HEK293 (cell line): ENCODE measurements around the gene PPP1CA.

Experiments used
- CTCF ChIA-PET: fragments of 350-600 bp; formaldehyde crosslinking; extraction: SDS; loops from one replicate; lab custom pipeline; 2021; ENCODE audit warnings: antibody characterized with exemption; lab: Yijun Ruan, JAX
- POLR2A ChIA-PET: fragments of 300-600 bp; formaldehyde crosslinking; extraction: SDS; loops from one replicate; lab custom pipeline; 2020; ENCODE audit warnings: antibody characterized with exemption, inconsistent platforms; lab: Yijun Ruan, JAX
- H3K27ac ChIP-seq: fragments of 200-500 bp; sonication (Bioruptor generic); 2 replicates; pipeline ENCODE4 v1.5.1; 2014; ENCODE audit warnings: low read depth, low read length, control low read depth, inconsistent platforms; ENCODE audit errors: extremely low read depth
- H3K36me3 ChIP-seq, 2 experiments: fragments of 200-500 bp in 1 of 2; sonication (Bioruptor generic) in 1 of 2; 1 replicate in 1 of 2; 2 replicates in 1 of 2; pipeline ENCODE4 v1.5.1; 2014 to 2017; ENCODE audit warnings: inconsistent platforms in 2 of 2, low read length in 2 of 2; ENCODE audit not compliant: control insufficient read depth in 2 of 2, insufficient read depth in 1 of 2
- H3K4me1 ChIP-seq: fragments of 200-500 bp; sonication (Bioruptor generic); 2 replicates; pipeline ENCODE4 v1.5.1; 2014; ENCODE audit warnings: mild to moderate bottlenecking, low read length, inconsistent platforms; ENCODE audit not compliant: control insufficient read depth, insufficient read depth
- H3K4me3 ChIP-seq: 2 replicates; pipeline ENCODE4 v1.5.1; 2011; ENCODE audit warnings: low read depth, mild to moderate bottlenecking, control low read depth, low read length, moderate library complexity
- H3K9me3 ChIP-seq: fragments of 200-500 bp; sonication (Bioruptor generic); 2 replicates; pipeline ENCODE4 v1.5.1; 2014; ENCODE audit warnings: low read depth, low read length, inconsistent platforms; ENCODE audit not compliant: control insufficient read depth, insufficient read depth
- BCL11B ChIP-seq: fragments of 450-650 bp; formaldehyde crosslinking; IDR thresholded peaks from 2 replicates; pipeline ENCODE4 v1.5.1; 2016; ENCODE audit warnings: low read depth, missing biosample characterization, missing genetic modification characterization
- BCL6B ChIP-seq: fragments of 450-650 bp; formaldehyde crosslinking; IDR thresholded peaks from 2 replicates; pipeline ENCODE4 v1.5.1; 2017; ENCODE audit warnings: missing biosample characterization, missing genetic modification characterization
- HIC1 ChIP-seq: fragments of 450-650 bp; formaldehyde crosslinking; IDR thresholded peaks from 2 replicates; pipeline ENCODE4 v1.5.1; 2016; ENCODE audit warnings: missing biosample characterization, missing genetic modification characterization
- KLF9 ChIP-seq: fragments of 450-650 bp; formaldehyde crosslinking; IDR thresholded peaks from 2 replicates; pipeline ENCODE4 v1.5.1; 2016; ENCODE audit warnings: missing biosample characterization, missing genetic modification characterization, low read depth
- SETDB1 ChIP-seq: IDR thresholded peaks from one replicate; pipeline ENCODE4 v1.6.1; 2017; ENCODE audit warnings: mild to moderate bottlenecking, low read length, moderate library complexity, mixed read lengths; ENCODE audit not compliant: insufficient read length
- ZBTB11 ChIP-seq: fragments of 450-650 bp; formaldehyde crosslinking; conservative IDR thresholded peaks from 2 replicates; pipeline ENCODE4 v1.5.1; 2016; ENCODE audit warnings: low read depth, missing biosample characterization, missing genetic modification characterization
- ZEB2 ChIP-seq: fragments of 450-650 bp; formaldehyde crosslinking; IDR thresholded peaks from 2 replicates; pipeline ENCODE4 v1.5.1; 2016; ENCODE audit warnings: missing biosample characterization, missing genetic modification characterization
- ZNF112 ChIP-seq: fragments of 450-650 bp; formaldehyde crosslinking; IDR thresholded peaks from 2 replicates; pipeline ENCODE4 v1.5.0; 2017; ENCODE audit warnings: missing biosample characterization, missing genetic modification characterization
- ZNF121 ChIP-seq: fragments of 450-650 bp; formaldehyde crosslinking; IDR thresholded peaks from 2 replicates; pipeline ENCODE4 v1.5.1; 2016; ENCODE audit warnings: missing biosample characterization, missing genetic modification characterization
- ZNF423 ChIP-seq: fragments of 450-650 bp; formaldehyde crosslinking; IDR thresholded peaks from 2 replicates; pipeline ENCODE4 v1.5.1; 2016; ENCODE audit warnings: missing biosample characterization, missing genetic modification characterization
- ZNF473 ChIP-seq: fragments of 450-650 bp; formaldehyde crosslinking; IDR thresholded peaks from 2 replicates; pipeline ENCODE4 v1.5.1; 2017; ENCODE audit warnings: missing biosample characterization, missing genetic modification characterization
- ZNF510 ChIP-seq: fragments of 450-650 bp; formaldehyde crosslinking; IDR thresholded peaks from 2 replicates; pipeline ENCODE4 v1.5.1; 2018; ENCODE audit warnings: mild to moderate bottlenecking, missing genetic modification characterization, missing biosample characterization; ENCODE audit not compliant: insufficient replicate concordance
- ZNF544 ChIP-seq: fragments of 450-650 bp; formaldehyde crosslinking; IDR thresholded peaks from 2 replicates; pipeline ENCODE4 v1.5.0; 2017; ENCODE audit warnings: missing biosample characterization, missing genetic modification characterization
- ZNF624 ChIP-seq: fragments of 450-650 bp; formaldehyde crosslinking; IDR thresholded peaks from 2 replicates; pipeline ENCODE4 v1.5.1; 2017; ENCODE audit warnings: missing biosample characterization, missing genetic modification characterization
- ZNF629 ChIP-seq: fragments of 450-650 bp; formaldehyde crosslinking; IDR thresholded peaks from 2 replicates; pipeline ENCODE4 v1.5.1; 2017; ENCODE audit warnings: missing biosample characterization, missing genetic modification characterization
- ZNF692 ChIP-seq: fragments of 450-650 bp; formaldehyde crosslinking; IDR thresholded peaks from 2 replicates; pipeline ENCODE4 v1.5.1; 2016; ENCODE audit warnings: missing biosample characterization, missing genetic modification characterization
- ZNF776 ChIP-seq: fragments of 450-650 bp; formaldehyde crosslinking; IDR thresholded peaks from 2 replicates; pipeline ENCODE4 v1.5.0; 2017; ENCODE audit warnings: missing biosample characterization, missing genetic modification characterization, borderline replicate concordance
- ZSCAN18 ChIP-seq: fragments of 450-650 bp; formaldehyde crosslinking; IDR thresholded peaks from 2 replicates; pipeline ENCODE4 v1.5.1; 2016; ENCODE audit warnings: missing biosample characterization, missing genetic modification characterization

The PPP1CA gene

GRCh38 chr11:67450796-67451657, 49.4 kb upstream of the PPP1CA start:
- Histone ChIP-seq H3K4me1 (no peaks in the 10 kb centered on the region), H3K27ac (no peak overlapping the region), H3K36me3 (no peaks in the 10 kb centered on the region), H3K4me3 (no peak overlapping the region), H3K9me3 (no peaks in the 10 kb centered on the region)
- TF ChIP-seq ZNF112 (tag by site-specific recombination) (no peak), ZNF510 (tag by site-specific recombination) (no peak), BCL11B (no peak), ZNF629 (tag by site-specific recombination) (no peak), ZNF544 (tag by site-specific recombination) (no peak), ZEB2 (tag by site-specific recombination) (no peak)
- ChIA-PET CTCF (interaction anchor here (0.6 to 0.7 kb wide), 3 partner anchors 10 to 181 kb away, joined by 3 to 4 read pairs (median 4); no protein-coding TSS in a partner anchor), POLR2A (interaction anchor here (1.8 kb wide), 1 partner anchor 14 kb away, joined by 4 read pairs; the partner anchor contains the start of gene PTPRCAP)

- Histone ChIP-seq H3K4me3 (no peak overlapping the region), H3K9me3 (no peaks in the 10 kb centered on the region), H3K36me3 (no peaks in the 10 kb centered on the region), H3K4me1 (no peaks in the 10 kb centered on the region), H3K27ac (no peak overlapping the region)
- ChIA-PET POLR2A (no interaction called here), CTCF (interaction anchor here (0.7 kb wide), 1 partner anchor 16 kb away, joined by 3 read pairs; no protein-coding TSS in a partner anchor)
- no peak for TF ChIP-seq ZNF112 (tag by site-specific recombination)
- TF ChIP-seq ZSCAN18 (tag by site-specific recombination) = no peak
- no peak for TF ChIP-seq ZNF776 (tag by site-specific recombination)
- no peak for TF ChIP-seq KLF9 (tag by site-specific recombination)
- TF ChIP-seq BCL6B (tag by site-specific recombination) = no peak
- TF ChIP-seq ZNF692 (tag by site-specific recombination) = no peak
- TF ChIP-seq ZNF121 (tag by site-specific recombination) = no peak
- no peak for TF ChIP-seq ZNF624
- no peak for TF ChIP-seq ZNF423 (tag by site-specific recombination)
- no peak for TF ChIP-seq HIC1 (tag by site-specific recombination)
- TF ChIP-seq SETDB1 = no peak
- TF ChIP-seq ZBTB11 = no peak
- no peak for TF ChIP-seq ZNF473 (tag by site-specific recombination)
Measured at GRCh38 chr11:67449116-67449844, 47.6 kb upstream of the PPP1CA start.
